ENCODE measurements around the gene LRP8.
"Not testable (repeated sequence)": the region's sequence is repeated elsewhere in the genome, so short reads cannot be mapped to it uniquely, and the experiment has no call there.

Gene LRP8

GRCh38 chr1:53220962-53221286 lies 106.9 kb downstream of the LRP8 start:
- H3K9ac ChIP-seq (ENCODE audit: low read depth, low read length): peak overlapping the region; percentile 92
- H3K4me1 ChIP-seq (ENCODE audit: insufficient read depth, low read length): no peaks in the 10 kb centered on the region
- no peaks in the 10 kb centered on the region for H3K9me3 ChIP-seq (ENCODE audit: control insufficient read depth, insufficient read depth, low read length)
- H3K36me3 ChIP-seq (ENCODE audit: insufficient read depth, low read length): no peaks in the 10 kb centered on the region

- no peaks in the 10 kb centered on the region for H3K4me1 ChIP-seq (ENCODE audit: insufficient read depth, low read length)
- H3K36me3 ChIP-seq (ENCODE audit: insufficient read depth, low read length): no peaks in the 10 kb centered on the region
- H3K9me3 ChIP-seq (ENCODE audit: control insufficient read depth, insufficient read depth, low read length): no peaks in the 10 kb centered on the region
- H3K9ac ChIP-seq (ENCODE audit: low read depth, low read length): peak within 1 kb of the TSS; percentile 92
Observed at GRCh38 chr1:53220171-53220961, 107.5 kb downstream of the LRP8 start, which contains the start of gene CZIB. CZIB (minus strand) TSS chr1:53220634; CDS start chr1:53220575, 59 bp downstream.

GRCh38 chr1:53219711-53220110 lies 108.2 kb downstream of the LRP8 start:
- H3K36me3 ChIP-seq (ENCODE audit: insufficient read depth, low read length): no peaks in the 10 kb centered on the region
- H3K9ac ChIP-seq (ENCODE audit: low read depth, low read length): peak overlapping the region; percentile 92
- H3K9me3 ChIP-seq (ENCODE audit: control insufficient read depth, insufficient read depth, low read length): no peaks in the 10 kb centered on the region
- no peaks in the 10 kb centered on the region for H3K4me1 ChIP-seq (ENCODE audit: insufficient read depth, low read length)

GRCh38 chr1:53218201-53218600 lies 109.7 kb downstream of the LRP8 start:
- no peaks in the 10 kb centered on the region for H3K4me1 ChIP-seq (ENCODE audit: insufficient read depth, low read length)
- peaks cover 8% of the 10 kb centered on the region for H3K36me3 ChIP-seq (ENCODE audit: insufficient read depth, low read length)

GRCh38 chr1:53214376-53214940 lies 113.4 kb downstream of the LRP8 start:
- peaks cover 16% of the 10 kb centered on the region for H3K36me3 ChIP-seq (ENCODE audit: insufficient read depth, low read length)
- no peaks in the 10 kb centered on the region for H3K4me1 ChIP-seq (ENCODE audit: insufficient read depth, low read length)
- H3K9ac ChIP-seq (ENCODE audit: low read depth, low read length): no peak overlapping the region
- H3K9me3 ChIP-seq (ENCODE audit: control insufficient read depth, insufficient read depth, low read length): no peaks in the 10 kb centered on the region

More at GRCh38 chr1:53218201-53218600, 109.7 kb downstream of the LRP8 start:
- no peak overlapping the region for H3K9ac ChIP-seq (ENCODE audit: low read depth, low read length)
- no peaks in the 10 kb centered on the region for H3K9me3 ChIP-seq (ENCODE audit: control insufficient read depth, insufficient read depth, low read length)

GRCh38 chr1:53210954-53211353 lies 116.9 kb downstream of the LRP8 start:
- Histone ChIP-seq H3K4me1 (ENCODE audit: insufficient read depth, low read length) (no peaks in the 10 kb centered on the region), H3K9ac (ENCODE audit: low read depth, low read length) (no peak overlapping the region), H3K9me3 (ENCODE audit: control insufficient read depth, insufficient read depth, low read length) (peaks cover 9% of the 10 kb centered on the region), H3K36me3 (ENCODE audit: insufficient read depth, low read length) (peaks cover 22% of the 10 kb centered on the region)

GRCh38 chr1:53210352-53210751 lies 117.5 kb downstream of the LRP8 start:
- Histone ChIP-seq H3K36me3 (ENCODE audit: insufficient read depth, low read length) (peaks cover 22% of the 10 kb centered on the region), H3K9me3 (ENCODE audit: control insufficient read depth, insufficient read depth, low read length) (peaks cover 13% of the 10 kb centered on the region), H3K4me1 (ENCODE audit: insufficient read depth, low read length) (no peaks in the 10 kb centered on the region), H3K9ac (ENCODE audit: low read depth, low read length) (no peak overlapping the region)

- Histone ChIP-seq H3K9me3 (ENCODE audit: control insufficient read depth, insufficient read depth, low read length) (peaks cover 27% of the 10 kb centered on the region), H3K9ac (ENCODE audit: low read depth, low read length) (no peak overlapping the region), H3K4me1 (ENCODE audit: insufficient read depth, low read length) (no peaks in the 10 kb centered on the region), H3K36me3 (ENCODE audit: insufficient read depth, low read length) (peaks cover 22% of the 10 kb centered on the region)
Observed at GRCh38 chr1:53207726-53208125, 120.1 kb downstream of the LRP8 start.

GRCh38 chr1:53206735-53207379 lies 121.0 kb downstream of the LRP8 start:
- Histone ChIP-seq H3K9ac (ENCODE audit: low read depth, low read length) (no peak overlapping the region), H3K4me1 (ENCODE audit: insufficient read depth, low read length) (no peaks in the 10 kb centered on the region), H3K9me3 (ENCODE audit: control insufficient read depth, insufficient read depth, low read length) (peaks cover 27% of the 10 kb centered on the region), H3K36me3 (ENCODE audit: insufficient read depth, low read length) (peaks cover 28% of the 10 kb centered on the region)

GRCh38 chr1:53206083-53206685 lies 121.7 kb downstream of the LRP8 start:
- Histone ChIP-seq H3K9me3 (ENCODE audit: control insufficient read depth, insufficient read depth, low read length) (peaks cover 27% of the 10 kb centered on the region), H3K36me3 (ENCODE audit: insufficient read depth, low read length) (peaks cover 28% of the 10 kb centered on the region)
- not testable (repeated sequence) for H3K9ac ChIP-seq (ENCODE audit: low read depth, low read length); H3K4me1 ChIP-seq (ENCODE audit: insufficient read depth, low read length)

GRCh38 chr1:53205496-53205895 lies 122.4 kb downstream of the LRP8 start:
- Histone ChIP-seq H3K36me3 (ENCODE audit: insufficient read depth, low read length) (peaks cover 30% of the 10 kb centered on the region), H3K9me3 (ENCODE audit: control insufficient read depth, insufficient read depth, low read length) (peaks cover 27% of the 10 kb centered on the region)
- H3K4me1 ChIP-seq (ENCODE audit: insufficient read depth, low read length); H3K9ac ChIP-seq (ENCODE audit: low read depth, low read length): not testable (repeated sequence)

- no peaks in the 10 kb centered on the region; the same call in 1 of the 2 replicates for H3K4me1 ChIP-seq (ENCODE audit: insufficient read depth, low read length)
- no peak overlapping the region for H3K9ac ChIP-seq (ENCODE audit: low read depth, low read length)
- H3K36me3 ChIP-seq (ENCODE audit: insufficient read depth, low read length): peaks cover 24% of the 10 kb centered on the region
- H3K9me3 ChIP-seq (ENCODE audit: control insufficient read depth, insufficient read depth, low read length): peaks cover 27% of the 10 kb centered on the region
Observed at GRCh38 chr1:53203466-53203865, 124.4 kb downstream of the LRP8 start.

GRCh38 chr1:53198241-53198651 lies 129.6 kb downstream of the LRP8 start:
- peaks cover 8% of the 10 kb centered on the region for H3K4me1 ChIP-seq (ENCODE audit: insufficient read depth, low read length)
- H3K9me3 ChIP-seq (ENCODE audit: control insufficient read depth, insufficient read depth, low read length): no peaks in the 10 kb centered on the region
- no peak overlapping the region for H3K9ac ChIP-seq (ENCODE audit: low read depth, low read length)
- peaks cover 12% of the 10 kb centered on the region for H3K36me3 ChIP-seq (ENCODE audit: insufficient read depth, low read length)

GRCh38 chr1:53197291-53198200 lies 130.3 kb downstream of the LRP8 start:
- peak overlapping the region; percentile 83 for H3K9ac ChIP-seq (ENCODE audit: low read depth, low read length)
- H3K9me3 ChIP-seq (ENCODE audit: control insufficient read depth, insufficient read depth, low read length): no peaks in the 10 kb centered on the region
- peaks cover 8% of the 10 kb centered on the region; the same call in 1 of the 2 replicates for H3K36me3 ChIP-seq (ENCODE audit: insufficient read depth, low read length)
- H3K4me1 ChIP-seq (ENCODE audit: insufficient read depth, low read length): peaks cover 8% of the 10 kb centered on the region
